B cell (primary cell): Measurements from ENCODE around the gene ARIH2. TPM values are rescaled to one million over a fixed set of nuclear protein-coding genes. Genes with fewer than 3 reads are reported as not detected.

Experiments used
- ATAC-seq: fragments of 200-7000 bp; cut with Tn5 transposase; one replicate; pipeline ENCODE4 v1.10.0; 2021; ENCODE audit warnings: low read depth, mild to moderate bottlenecking, moderate number of reproducible peaks, moderate library complexity
- CTCF ChIA-PET: fragments of 350-600 bp; sonication (Branson Sonifier 250); formaldehyde crosslinking; loops from one replicate; lab custom pipeline; 2021; ENCODE audit warnings: antibody characterized with exemption, inconsistent platforms; lab: Charles Lee
- POLR2A ChIA-PET: fragments of 350-600 bp; sonication (Branson Sonifier 250); formaldehyde crosslinking; loops from one replicate; lab custom pipeline; 2021; ENCODE audit warnings: antibody characterized with exemption; lab: Charles Lee
- DNase-seq: peaks from one replicate; pipeline ENCODE4 v3.0.0; 2013
- H2AFZ ChIP-seq: 2 replicates; pipeline ENCODE4 v1.6.1; 2012; ENCODE audit warnings: mild to moderate bottlenecking, low read depth, low read length; ENCODE audit not compliant: insufficient read depth, poor library complexity, severe bottlenecking
- H3K27ac ChIP-seq, 2 donors: 1 replicate in 1 of 2; 2 replicates in 1 of 2; pipeline ENCODE4 v1.5.1; 2012 to 2013; ENCODE audit warnings: low read length in 2 of 2, mild to moderate bottlenecking in 2 of 2, moderate library complexity in 1 of 2
- H3K27me3 ChIP-seq, 4 experiments: fragments of 200-600 bp in 1 of 4; sonication (generic) in 1 of 4; replicated peaks in 1 of 4; 1 replicate in 2 of 4; 2 replicates in 2 of 4; pipeline versions ENCODE4 v1.6.1 to v1.7.0; 2013 to 2016; ENCODE audit warnings: low read length in 3 of 4, mild to moderate bottlenecking in 2 of 4, mixed read lengths in 1 of 4, moderate library complexity in 1 of 4; ENCODE audit not compliant: insufficient read depth in 4 of 4, control insufficient read depth in 3 of 4; ENCODE audit errors: control extremely low read depth in 1 of 4
- H3K36me3 ChIP-seq, 2 experiments: replicated peaks in 1 of 2; 1 replicate in 1 of 2; 2 replicates in 1 of 2; pipeline versions ENCODE4 v1.6.1 to v1.7.1; 2013; ENCODE audit warnings: low read length in 1 of 2; ENCODE audit not compliant: insufficient read depth in 2 of 2, control insufficient read depth in 1 of 2; ENCODE audit errors: control extremely low read depth in 1 of 2, extremely low read depth in 1 of 2
- H3K4me1 ChIP-seq, 2 donors: fragments of 200-600 bp in 1 of 2; sonication (generic) in 1 of 2; 1 replicate in 1 of 2; 2 replicates in 1 of 2; pipeline versions ENCODE4 v1.5.1 to v1.6.1; 2013 to 2017; ENCODE audit warnings: low read length in 2 of 2; ENCODE audit not compliant: control insufficient read depth in 2 of 2, insufficient read depth in 2 of 2
- H3K4me2 ChIP-seq: replicated peaks from 2 replicates; pipeline ENCODE3; 2012; ENCODE audit warnings: mild to moderate bottlenecking, low read depth, low read length; ENCODE audit not compliant: poor library complexity, severe bottlenecking
- H3K4me3 ChIP-seq, 5 experiments: fragments of 200-600 bp in 1 of 5; sonication (generic) in 1 of 5; 1 replicate in 3 of 5; 2 replicates in 2 of 5; pipeline versions ENCODE4 v1.5.1 to v1.7.0; 2011 to 2016; ENCODE audit warnings: low read length in 4 of 5, mild to moderate bottlenecking in 4 of 5, low read depth in 2 of 5, control low read depth in 1 of 5, moderate library complexity in 1 of 5; ENCODE audit not compliant: insufficient read depth in 1 of 5; ENCODE audit errors: control extremely low read depth in 1 of 5, extremely low read depth in 1 of 5
- H3K79me2 ChIP-seq: fragments of 200-600 bp; sonication (generic); one replicate; pipeline ENCODE4 v1.6.0; 2016; ENCODE audit warnings: low read length; ENCODE audit not compliant: control insufficient read depth, insufficient read depth
- H3K9ac ChIP-seq: fragments of 200-600 bp; sonication (generic); 2 replicates; pipeline ENCODE4 v1.6.1; 2017; ENCODE audit warnings: mild to moderate bottlenecking, low read length, moderate library complexity
- H3K9me3 ChIP-seq, 3 donors: one replicate each; pipeline versions ENCODE4 v1.6.1 to v1.7.1; 2013; ENCODE audit warnings: low read length in 2 of 3; ENCODE audit not compliant: control insufficient read depth in 2 of 3, insufficient read depth in 1 of 3; ENCODE audit errors: control extremely low read depth in 1 of 3
- H4K20me1 ChIP-seq: 2 replicates; pipeline ENCODE4 v1.6.0; 2012; ENCODE audit warnings: mild to moderate bottlenecking, low read length; ENCODE audit not compliant: insufficient read depth, control insufficient read depth, poor library complexity, severe bottlenecking
- H3K27ac Mint-ChIP-seq: one replicate; pipeline ENCODE4 v1.8.0; 2021; ENCODE audit warnings: mixed read lengths
- H3K27me3 Mint-ChIP-seq: one replicate; pipeline ENCODE4 v1.8.0; 2021; ENCODE audit warnings: mixed read lengths
- H3K4me1 Mint-ChIP-seq: one replicate; pipeline ENCODE4 v1.8.0; 2021; ENCODE audit warnings: mixed read lengths
- H3K4me3 Mint-ChIP-seq: one replicate; pipeline ENCODE4 v1.8.0; 2021; ENCODE audit warnings: mixed read lengths
- H3K9me3 Mint-ChIP-seq: one replicate; pipeline ENCODE4 v1.8.0; 2022; ENCODE audit warnings: mixed read lengths; ENCODE audit not compliant: insufficient read depth
- EZH2 ChIP-seq: IDR thresholded peaks from 2 replicates; pipeline ENCODE4 v1.6.1; 2012; ENCODE audit warnings: borderline replicate concordance, low read depth, mild to moderate bottlenecking, moderate library complexity, low read length; ENCODE audit not compliant: insufficient read depth, poor library complexity, severe bottlenecking
- WGBS: methylation state at CpG from one replicate; pipeline ENCODE4 v1.1.5; 2013; ENCODE audit warnings: missing lambda C conversion rate; ENCODE audit not compliant: insufficient coverage; 5-methylcytosine and 5-hydroxymethylcytosine counted together
- intact Hi-C: fragments of 100-400 bp; cut with micrococcal nuclease; formaldehyde crosslinking; loops from one replicate; pipeline ENCODE4 v1.10.0; 2022
- polyA plus RNA-seq: library from polyadenylated mRNA; depleted of rRNA; stranded (reverse); fragments of >200 nt; gene quantifications from 2 replicates; pipeline ENCODE4 v1.2.3, GENCODE V29; 2012
- total RNA-seq, 2 donors: library from RNA; stranded (reverse); fragments of 120-200 nt in 1 of 2; gene quantifications; 1 replicate in 1 of 2; 2 replicates in 1 of 2; pipeline versions ENCODE4 v1.2.3 to v1.2.4, GENCODE V29; 2013 to 2022
- TF ChIP-seq, protein P1 (sequence below): fragments of 200-600 bp; IDR thresholded peaks from one replicate; pipeline ENCODE4 v1.8.0; 2022; ENCODE audit warnings: antibody characterized with exemption, mild to moderate bottlenecking

ARIH2 gene
- total and polyA plus RNA-seq, 2 donors (not counting 1 experiment from before 2014, with no cell fraction given): 114 to 148 TPM

GRCh38 chr3:49015765-49016164 lies 97.1 kb downstream of the ARIH2 start:
- 94% methylated on average over 5 of the region's 6 CpGs for WGBS
- no peaks in the 10 kb centered on the region for H3K27me3 Mint-ChIP-seq
- no peak overlapping the region for H3K27ac ChIP-seq
- H4K20me1 ChIP-seq: peaks cover 46% of the 10 kb centered on the region
- H3K36me3 ChIP-seq: peaks cover 1 to 42% of the 10 kb centered on the region in 2 experiments
- no peaks in the 10 kb centered on the region for H3K9me3 ChIP-seq
- no peak overlapping the region for H3K4me3 ChIP-seq
- no peaks in the 10 kb centered on the region for H3K9me3 Mint-ChIP-seq
- peaks cover 24 to 31% of the 10 kb centered on the region in 2 donors for H3K4me1 ChIP-seq
- H3K4me1 Mint-ChIP-seq: peaks cover 40% of the 10 kb centered on the region
- CTCF ChIA-PET: interaction anchor here (1.5 to 5.6 kb wide), 3 partner anchors 8 to 29 kb away, joined by 5 to 69 read pairs (median 6); partner anchors contain the start of genes P4HTM and WDR6
- no peak for TF ChIP-seq EZH2
- TF ChIP-seq, protein P1, sequence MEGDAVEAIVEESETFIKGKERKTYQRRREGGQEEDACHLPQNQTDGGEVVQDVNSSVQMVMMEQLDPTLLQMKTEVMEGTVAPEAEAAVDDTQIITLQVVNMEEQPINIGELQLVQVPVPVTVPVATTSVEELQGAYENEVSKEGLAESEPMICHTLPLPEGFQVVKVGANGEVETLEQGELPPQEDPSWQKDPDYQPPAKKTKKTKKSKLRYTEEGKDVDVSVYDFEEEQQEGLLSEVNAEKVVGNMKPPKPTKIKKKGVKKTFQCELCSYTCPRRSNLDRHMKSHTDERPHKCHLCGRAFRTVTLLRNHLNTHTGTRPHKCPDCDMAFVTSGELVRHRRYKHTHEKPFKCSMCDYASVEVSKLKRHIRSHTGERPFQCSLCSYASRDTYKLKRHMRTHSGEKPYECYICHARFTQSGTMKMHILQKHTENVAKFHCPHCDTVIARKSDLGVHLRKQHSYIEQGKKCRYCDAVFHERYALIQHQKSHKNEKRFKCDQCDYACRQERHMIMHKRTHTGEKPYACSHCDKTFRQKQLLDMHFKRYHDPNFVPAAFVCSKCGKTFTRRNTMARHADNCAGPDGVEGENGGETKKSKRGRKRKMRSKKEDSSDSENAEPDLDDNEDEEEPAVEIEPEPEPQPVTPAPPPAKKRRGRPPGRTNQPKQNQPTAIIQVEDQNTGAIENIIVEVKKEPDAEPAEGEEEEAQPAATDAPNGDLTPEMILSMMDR: no peak
- no peaks in the 10 kb centered on the region for H3K27me3 ChIP-seq
- no peak overlapping the region for H3K9ac ChIP-seq
- no peak overlapping the region for H3K4me2 ChIP-seq
- DNase-seq (no peak), ATAC-seq (no peak)
- peak overlapping the region; percentile 26 for H3K27ac Mint-ChIP-seq
- intact Hi-C loops: no loop called here
- H2AFZ ChIP-seq: no peak overlapping the region
- H3K79me2 ChIP-seq: peaks cover 49% of the 10 kb centered on the region
- POLR2A ChIA-PET: interaction anchor here (1.0 to 1.2 kb wide), 2 partner anchors 8 to 26 kb away, joined by 3 to 5 read pairs; partner anchors contain the start of genes P4HTM and WDR6
- H3K4me3 Mint-ChIP-seq: peak overlapping the region; percentile 41

- Mint-ChIP-seq H3K9me3 (no peaks in the 10 kb centered on the region), H3K27ac (peak overlapping the region; percentile 77), H3K27me3 (no peaks in the 10 kb centered on the region), H3K4me1 (peaks cover 44% of the 10 kb centered on the region), H3K4me3 (peak overlapping the region; percentile 41)
- ChIA-PET CTCF (interaction anchor here (1.2 to 2.2 kb wide), 6 partner anchors 8 to 30 kb away, joined by 4 to 13 read pairs (median 6); partner anchors contain the start of genes P4HTM and WDR6), POLR2A (interaction anchor here (0.6 to 6.4 kb wide), 5 partner anchors 9 to 78 kb away, joined by 3 to 116 read pairs (median 5); partner anchors contain the start of genes P4HTM, QRICH1 and WDR6)
- Histone ChIP-seq H4K20me1 (peaks cover 40% of the 10 kb centered on the region), H3K9me3 (no peaks in the 10 kb centered on the region), H3K27me3 (no peaks in the 10 kb centered on the region), H3K9ac (no peak overlapping the region), H2AFZ (no peak overlapping the region), H3K4me3 (no peak overlapping the region), H3K79me2 (peaks cover 43% of the 10 kb centered on the region), H3K4me2 (no peak overlapping the region), H3K4me1 (peaks cover 24 to 32% of the 10 kb centered on the region in 2 donors), H3K27ac (no peak overlapping the region), H3K36me3 (peaks cover 1 to 38% of the 10 kb centered on the region in 2 experiments)
- TF ChIP-seq, protein P1: no peak
- no peak for TF ChIP-seq EZH2
- intact Hi-C loops: no loop called here
- 100% methylated on average over 4 of the region's 6 CpGs for WGBS
- DNase-seq: no peak
- ATAC-seq: no peak
Measured at GRCh38 chr3:49016414-49017228, 98.0 kb downstream of the ARIH2 start.
